HG02970 (cell line): ENCODE results near the gene ABCA5.
"Not testable (repeated sequence)": the region's sequence is repeated elsewhere in the genome, so short reads cannot be mapped to it uniquely, and the experiment has no call there.

ENCODE experiments used
- ATAC-seq: cut with Tn5 transposase; IDR thresholded peaks from one replicate; pipeline ENCODE4 v1.9.1; 2021; ENCODE audit warnings: mild to moderate bottlenecking, moderate library complexity, moderate number of reproducible peaks; ENCODE audit not compliant: unreplicated experiment, low FRiP score

Gene ABCA5

DNA sequence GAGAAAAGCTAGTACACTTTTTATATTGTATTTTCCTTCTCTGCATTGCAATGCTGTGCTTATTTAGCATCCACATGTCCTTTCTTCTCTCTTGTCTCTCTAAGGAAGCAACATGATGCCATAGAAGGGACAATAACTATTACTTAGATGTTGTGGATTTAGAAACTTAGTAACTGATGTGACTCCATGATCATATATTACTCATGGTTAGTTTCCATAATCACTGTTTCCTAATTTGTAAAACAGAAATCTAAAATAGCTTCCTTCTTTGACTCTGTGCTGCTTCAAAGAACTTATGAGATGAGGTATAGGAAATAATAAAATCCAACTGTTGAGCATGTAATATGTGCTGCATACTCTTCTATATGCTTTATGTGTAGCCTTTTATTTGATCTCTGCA lies 6.6 kb upstream of the ABCA5 start:
- no peak for ATAC-seq

DNA sequence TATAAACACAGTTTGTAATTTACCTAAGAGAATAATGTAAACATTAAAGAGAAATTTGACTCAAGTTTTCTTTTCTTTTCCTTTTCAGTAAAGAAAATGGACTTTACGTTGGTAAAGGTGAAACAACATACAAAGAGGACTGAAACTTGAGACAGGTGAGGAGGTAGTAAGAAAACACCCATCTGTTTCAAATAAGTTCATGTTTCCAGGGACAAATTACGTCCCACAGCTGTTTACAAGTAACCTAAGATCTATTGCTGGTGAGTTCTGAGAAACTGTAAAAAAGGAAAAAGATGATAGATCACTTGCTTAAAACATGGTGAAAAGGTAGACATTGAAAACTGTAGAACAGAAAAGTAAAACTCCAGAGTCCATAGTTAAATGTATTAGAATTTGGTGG lies 4.8 kb upstream of the ABCA5 start:
- ATAC-seq, result no peak

DNA sequence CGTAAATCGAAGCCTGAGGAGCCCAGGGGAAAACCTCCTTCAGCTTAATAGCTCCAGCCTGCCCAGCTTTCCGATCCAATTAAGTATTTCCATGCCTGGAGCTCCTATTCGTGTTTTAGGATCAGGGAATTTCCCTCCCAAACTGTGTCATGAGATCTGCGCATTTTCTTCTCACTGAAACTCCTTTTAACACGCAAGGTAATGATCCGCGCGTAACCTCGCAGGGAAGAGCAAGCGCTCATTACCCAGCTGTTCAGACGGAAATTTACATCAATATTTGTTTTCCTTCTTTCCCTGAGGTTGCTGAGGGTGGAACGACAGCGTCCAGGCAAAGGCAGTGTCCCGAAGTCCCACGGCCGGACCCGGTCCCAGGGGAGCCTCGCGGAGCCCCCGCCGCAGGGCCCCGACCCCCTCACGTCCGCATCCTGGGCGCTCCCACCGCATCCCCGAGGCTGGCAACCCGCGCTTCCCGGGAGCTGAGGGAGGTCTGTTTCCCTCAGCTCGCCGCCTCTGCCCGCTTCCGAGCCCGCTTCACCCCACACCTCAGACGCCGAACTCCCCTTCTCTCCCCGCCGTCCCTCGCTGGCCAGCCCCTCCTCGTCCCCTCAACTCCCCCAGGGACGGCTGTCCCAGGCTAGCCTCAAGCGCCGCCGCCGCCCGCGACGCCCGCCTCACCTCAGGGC lies 415 bp downstream of the ABCA5 start:
- no peak for ATAC-seq

DNA sequence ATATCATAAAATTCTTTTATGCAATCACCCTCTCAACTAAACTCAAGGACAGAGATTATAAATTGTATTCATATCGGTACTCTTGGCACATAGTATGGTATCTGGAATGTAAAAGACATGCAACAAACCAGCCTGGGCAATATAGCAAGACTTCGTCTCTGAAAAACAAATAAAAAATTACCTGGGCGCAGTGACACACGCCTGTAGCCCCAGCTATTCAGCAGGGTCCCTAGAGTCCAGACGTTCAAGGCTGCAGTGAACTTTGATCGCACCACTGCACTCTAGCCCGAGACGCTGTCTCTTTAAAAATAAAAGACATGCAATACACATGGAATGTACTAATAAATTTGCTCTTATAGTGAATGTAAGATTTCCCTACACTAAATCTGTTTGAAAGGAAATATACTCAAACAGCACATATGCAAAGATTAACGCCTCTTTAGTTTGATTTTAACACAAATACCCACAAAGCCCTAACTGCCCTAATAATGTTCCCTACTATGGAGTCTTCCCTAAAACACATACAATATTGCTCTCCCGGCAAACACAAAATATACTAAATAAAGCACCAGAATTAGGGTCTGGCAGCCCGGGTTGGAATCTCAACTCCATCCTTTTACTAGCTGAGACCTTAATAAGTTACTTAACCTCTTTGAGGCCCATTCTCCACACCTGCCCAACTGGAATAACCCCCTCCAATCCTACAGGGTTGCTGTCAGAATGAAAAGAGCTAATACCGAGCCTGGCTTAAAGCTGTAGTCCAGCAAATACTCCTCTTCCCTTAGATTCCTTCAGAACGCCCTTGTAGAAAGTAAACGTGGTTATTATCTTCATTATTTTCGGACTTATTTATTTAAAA lies 1.2 kb downstream of the ABCA5 start:
- no peak for ATAC-seq

DNA sequence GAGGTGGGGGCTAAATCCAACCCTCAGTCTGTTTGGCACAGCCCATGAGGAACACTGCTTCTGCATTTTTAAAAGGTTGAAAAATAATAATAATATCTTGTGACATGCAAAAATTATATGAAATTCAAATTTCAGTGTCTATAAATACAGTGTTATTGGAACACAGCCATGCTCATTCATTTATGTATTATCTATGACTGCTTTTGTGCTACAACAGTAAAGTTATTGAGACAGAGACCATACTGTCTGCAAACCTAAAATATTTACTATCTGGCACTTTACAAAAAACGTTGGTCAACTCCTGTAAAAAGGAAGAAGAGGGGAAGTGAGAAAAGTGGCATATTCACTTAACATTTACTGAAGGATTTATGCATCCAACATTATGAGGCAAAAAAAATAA lies 3.1 kb downstream of the ABCA5 start:
- ATAC-seq, result no peak

DNA sequence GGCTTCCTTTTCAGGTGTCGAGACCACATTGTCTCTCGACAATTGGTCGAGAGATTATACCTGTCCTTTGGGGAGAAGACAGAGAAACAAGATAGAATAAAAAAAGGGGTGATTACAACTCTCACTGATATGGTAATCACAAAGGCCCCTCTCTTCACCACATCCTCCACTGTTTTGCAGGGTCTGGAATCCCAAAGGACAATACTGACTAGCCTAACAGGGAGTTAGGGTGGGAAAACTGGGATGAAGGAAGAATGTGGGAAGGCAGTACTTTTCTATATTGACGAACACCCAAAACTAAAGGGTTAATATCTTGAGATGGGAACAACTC lies 6.1 kb downstream of the ABCA5 start:
- no peak for ATAC-seq

DNA sequence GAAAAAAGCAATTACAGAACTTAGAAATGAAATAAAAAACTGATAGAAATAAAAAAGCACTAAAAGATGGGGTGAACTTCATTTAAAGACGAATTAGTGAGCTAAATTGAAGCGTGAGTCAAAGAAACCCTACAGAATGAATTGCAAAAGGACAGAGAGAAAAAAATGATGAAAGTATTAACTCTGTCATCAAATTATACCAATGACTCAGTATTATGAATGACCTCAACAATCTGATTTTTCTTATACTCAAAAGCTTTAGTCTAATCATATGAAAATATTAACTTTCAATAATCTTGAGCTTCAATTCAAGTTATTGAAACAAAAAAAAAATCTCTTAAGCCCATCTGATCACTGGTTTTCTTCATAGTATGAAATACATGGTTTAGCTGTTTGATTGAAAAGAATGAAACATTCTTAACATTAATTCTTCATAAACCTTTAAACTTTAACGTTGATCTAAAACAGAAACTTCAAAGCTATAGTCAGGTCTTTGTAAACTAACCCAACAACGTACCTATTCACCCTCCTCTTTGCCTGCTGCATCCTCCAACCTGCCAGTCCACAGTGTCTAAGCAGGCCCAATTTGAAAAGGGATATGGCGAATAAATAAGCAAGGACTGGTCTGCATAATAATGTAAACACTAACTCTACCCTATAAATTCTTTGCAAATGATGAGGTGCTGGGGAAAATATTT lies 6.6 kb downstream of the ABCA5 start:
- ATAC-seq, result no peak

DNA sequence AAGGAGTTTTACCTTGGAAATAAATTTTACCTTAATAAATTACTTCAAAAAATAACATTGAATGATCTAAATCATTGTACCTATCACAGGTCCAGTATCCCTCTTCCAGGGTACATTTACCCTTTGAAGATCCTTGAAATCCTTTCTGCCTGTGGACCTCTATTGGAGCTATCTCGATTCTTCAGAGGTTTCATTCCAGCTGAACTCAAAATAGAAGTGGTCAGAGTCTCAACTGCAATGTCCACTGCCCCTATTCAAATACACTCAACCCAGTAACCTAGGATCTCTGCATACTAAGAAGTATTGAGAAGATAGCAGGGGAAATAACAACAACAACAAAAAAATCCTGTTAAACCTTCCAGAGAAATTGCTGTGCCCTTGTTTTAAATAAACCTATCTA lies 9.3 kb downstream of the ABCA5 start:
- ATAC-seq, result no peak

DNA sequence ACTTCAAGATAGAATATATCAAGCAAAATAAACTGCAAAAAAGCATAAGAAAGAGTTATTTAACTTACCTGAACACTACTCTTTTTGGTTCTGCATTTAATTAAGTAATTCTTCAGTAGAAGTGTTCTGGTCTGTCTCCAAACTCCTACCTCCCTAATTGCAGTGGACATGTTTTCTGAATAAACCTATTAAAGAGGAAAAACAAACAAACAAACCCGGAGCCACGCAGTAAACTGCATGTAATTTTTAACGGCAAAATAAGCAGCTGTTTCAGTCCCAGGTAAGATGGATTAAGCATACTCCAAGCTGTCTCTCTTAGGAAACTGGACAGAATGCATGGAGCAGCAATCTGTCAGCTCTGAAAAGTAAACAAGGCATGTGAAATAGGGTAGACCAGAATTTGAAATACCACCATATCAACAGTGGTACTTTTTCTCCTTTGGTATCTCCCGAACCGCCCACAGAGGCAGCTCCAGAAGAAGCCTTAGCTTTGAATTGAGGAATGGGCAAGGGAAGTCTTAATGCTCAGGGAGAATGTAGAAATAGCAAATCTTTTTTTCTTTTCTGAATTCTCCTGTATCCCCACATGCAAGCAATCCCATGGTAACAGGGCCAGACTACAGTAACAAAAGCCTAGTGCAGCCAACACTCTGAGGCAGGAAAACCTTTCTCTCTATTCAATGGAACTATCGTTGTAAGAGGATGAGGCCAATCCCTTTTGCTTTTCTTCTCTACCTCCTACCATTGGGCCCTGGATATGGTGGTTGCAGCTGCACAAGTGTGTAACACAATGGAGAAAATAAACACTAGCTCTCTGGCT lies 12.5 kb downstream of the ABCA5 start:
- no peak for ATAC-seq

DNA sequence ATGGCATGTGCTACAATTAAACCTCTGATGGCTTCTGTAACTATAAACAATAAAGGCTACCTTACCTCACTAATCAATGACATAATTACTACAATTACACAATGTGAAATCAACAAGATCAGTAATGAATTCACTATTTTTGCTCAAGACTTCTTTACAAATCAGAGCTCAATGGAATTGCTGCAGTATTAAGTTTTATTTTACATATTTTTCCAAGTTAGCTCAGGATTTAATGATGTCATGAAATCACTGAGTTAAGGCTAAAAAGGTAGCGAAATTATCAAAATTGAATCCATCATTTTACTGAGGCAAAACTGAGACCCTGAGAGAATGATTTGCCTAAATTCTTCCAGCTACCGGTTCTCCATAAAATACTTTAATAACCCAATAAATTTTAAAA lies 21.8 kb downstream of the ABCA5 start:
- ATAC-seq, result no peak

DNA sequence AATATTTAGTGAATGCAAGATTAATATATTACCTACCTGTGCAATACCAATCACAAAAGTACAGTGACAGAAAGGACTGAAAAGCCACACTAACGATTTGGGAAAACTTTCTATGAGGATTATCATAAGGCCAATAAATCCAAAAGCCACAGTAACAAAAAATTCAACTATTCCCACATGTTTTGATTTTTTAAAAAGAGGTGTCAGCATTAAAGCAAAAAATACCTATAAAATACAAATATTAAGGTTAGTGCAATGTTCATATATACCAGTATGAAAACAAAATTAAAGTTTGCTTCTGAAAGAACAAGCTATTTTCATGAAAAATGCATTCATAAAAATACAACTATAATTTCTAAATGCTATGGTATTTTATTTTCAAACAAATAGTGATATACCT lies 24.3 kb downstream of the ABCA5 start:
- no peak for ATAC-seq

DNA sequence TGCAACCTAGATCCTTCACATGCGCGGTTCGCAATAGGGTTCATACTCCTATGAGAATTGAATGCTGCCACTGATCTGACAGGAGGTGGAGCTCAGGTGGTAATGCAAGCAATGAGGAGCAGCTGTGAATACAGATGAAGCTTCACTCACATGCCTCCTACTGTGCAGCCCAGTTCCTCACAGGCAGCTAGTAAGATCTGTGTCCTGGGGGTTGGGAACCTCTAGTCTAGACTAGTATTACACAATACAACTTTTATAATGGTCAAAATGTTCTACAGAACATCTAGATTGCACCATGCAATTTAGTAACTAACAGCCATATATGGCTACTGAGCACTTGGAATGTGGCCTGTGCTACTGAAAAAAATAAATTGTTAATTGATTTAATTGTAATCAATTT lies 26.7 kb downstream of the ABCA5 start:
- ATAC-seq, result no peak

DNA sequence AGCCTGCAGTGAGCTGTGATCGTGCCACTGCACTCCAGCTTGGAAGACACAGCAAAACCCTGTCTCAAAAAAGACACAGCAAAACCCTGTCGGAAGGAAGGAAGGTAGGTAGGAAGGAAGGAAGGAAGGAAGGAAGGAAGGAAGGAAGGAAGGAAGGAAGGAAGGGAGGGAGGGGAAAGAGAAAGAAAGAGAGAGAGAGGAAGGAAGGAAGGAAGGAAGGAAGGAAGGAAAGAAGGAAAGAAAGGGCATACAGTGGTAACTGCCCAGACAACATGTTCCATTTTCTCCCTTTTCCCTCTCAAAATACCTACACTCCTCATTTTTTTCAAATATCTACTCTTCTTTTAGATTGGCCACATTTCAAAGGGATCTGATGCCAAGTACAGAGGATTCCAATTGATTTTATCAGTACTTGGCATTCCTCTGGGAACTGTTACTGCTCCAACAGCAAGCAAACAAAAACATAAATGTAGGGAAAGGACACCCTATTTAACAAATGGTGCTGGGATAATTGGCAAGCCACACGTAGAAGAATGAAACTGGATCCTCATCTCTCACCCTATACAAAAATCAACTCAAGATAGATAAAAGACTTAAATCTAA lies 28.7 kb downstream of the ABCA5 start:
- not testable (repeated sequence) for ATAC-seq

DNA sequence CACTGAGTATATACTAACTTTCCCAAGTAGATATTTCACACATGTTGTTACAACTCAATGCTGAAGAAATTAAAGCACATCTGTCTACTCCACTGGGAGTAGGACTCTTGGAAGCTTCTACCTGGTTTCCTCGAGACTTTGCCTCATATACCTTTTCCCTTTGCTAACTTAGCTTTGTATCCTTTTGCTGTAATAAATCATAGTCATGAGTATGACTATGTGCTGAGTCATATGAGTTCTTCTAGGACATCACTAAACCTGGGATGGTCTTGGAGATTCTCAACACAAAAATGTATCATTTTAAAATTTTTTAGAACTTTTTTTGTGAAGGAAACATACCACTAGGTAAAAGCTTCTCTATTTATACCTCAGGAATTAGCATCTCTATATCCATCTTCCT lies 39.8 kb downstream of the ABCA5 start:
- ATAC-seq, result no peak

DNA sequence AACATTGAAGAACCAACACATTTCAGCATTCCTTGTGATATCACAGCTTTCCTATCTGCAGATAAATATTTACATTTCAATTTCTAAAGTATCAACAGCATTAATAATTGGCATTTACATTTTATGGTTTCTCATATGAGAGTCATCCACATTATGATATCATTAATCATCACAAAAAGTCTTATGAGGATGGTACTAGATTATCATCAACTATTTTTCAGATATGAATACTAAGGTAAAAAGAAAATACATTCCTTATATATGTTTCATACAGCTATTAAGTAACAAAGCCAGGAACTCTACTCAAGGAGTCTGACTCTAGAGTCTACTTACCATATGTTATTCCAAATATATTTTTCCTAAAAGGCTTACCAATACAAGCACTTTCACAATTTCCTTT lies 40.7 kb downstream of the ABCA5 start:
- no peak for ATAC-seq

DNA sequence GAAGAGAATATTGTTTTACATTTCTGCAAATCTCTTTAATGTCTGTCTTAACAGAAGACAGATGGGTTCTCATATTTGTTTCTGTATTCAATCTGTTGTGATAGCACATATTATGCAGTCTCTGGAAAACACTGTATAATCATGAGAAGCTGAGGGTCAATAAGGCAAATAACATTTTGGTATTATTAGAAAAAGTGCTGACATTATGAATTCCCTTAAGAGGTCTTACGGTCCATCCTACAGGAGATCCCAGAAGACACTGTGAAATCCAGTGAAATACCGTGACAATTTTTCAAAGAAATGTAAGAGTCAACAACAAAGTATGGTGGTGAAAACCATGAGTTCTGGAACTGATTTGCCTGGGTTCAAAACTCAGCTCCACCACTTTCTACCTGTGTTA lies 42.3 kb downstream of the ABCA5 start:
- no peak for ATAC-seq

DNA sequence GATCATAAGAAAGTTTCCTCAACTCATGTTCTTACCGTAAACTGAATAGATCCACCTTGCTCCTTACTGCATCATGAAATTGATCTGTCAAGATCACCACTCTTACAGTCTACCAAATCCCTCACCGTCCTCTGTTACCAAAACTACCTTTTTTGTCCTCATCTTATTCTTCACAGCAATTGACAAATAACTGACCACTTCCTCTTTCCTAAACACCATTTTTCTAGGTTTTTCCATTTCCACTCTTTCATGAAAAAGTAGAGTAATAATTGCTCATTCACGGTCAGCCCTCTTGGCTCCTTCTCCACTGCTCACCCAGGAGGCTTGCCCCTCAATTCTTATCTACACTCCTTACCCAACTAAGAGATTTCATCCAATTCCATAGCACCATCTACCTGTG lies 44.9 kb downstream of the ABCA5 start:
- ATAC-seq, result no peak

DNA sequence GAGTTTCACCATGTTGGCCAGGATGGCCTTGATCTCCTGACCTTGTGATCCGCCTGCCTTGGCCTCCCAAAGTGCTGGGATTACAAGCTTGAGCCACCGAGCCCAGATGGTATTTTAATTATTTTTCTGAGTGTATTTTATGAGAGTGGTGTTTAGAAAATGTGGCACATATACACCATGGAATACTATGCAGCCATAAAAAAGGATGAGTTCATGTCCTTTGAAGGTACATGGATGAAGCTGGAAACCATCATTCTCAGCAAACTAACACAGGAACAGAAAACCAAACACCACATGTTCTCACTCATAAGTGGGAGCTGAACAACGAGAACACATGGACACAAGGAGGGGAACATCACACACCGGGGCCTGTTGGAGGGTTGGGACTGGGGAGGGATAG lies 50.7 kb downstream of the ABCA5 start:
- ATAC-seq, result not testable (repeated sequence)

DNA sequence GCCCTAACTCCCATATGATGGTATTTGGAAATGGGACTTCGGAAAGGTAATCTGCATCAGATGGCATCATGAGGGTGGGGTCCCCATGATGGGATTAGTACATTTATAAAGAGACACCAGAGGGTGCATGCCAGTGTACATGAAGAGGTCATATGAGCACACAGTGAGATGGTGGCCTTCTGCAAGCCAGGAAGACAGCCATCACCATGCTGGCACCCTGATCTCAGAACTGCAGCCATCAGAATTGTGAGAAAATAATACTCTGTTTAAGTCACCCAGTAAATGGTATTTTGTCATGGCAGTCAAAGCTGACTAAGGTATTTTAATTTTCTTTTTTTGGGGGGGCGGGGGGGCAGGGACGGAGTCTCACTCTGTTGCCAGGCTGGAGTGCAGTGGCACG lies 51.2 kb downstream of the ABCA5 start:
- no peak for ATAC-seq

DNA sequence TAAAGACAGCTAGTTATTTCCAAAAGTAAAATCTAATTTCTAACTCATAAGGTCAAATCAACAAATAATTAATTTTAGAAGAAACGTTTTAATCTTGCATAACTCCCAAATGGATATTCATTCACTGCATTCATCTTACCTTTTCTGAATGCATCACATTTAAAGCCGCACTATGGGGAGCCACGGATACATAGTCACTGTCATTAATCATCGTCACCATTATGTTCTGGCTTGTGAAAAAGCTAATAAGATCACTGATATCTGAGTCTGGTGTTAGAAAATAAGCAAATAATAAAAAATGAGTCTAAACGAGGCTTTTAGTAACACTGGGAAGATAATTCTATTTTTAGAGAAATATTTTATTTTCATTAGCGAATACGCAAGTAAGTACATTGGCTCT lies 55.9 kb downstream of the ABCA5 start:
- ATAC-seq, result no peak
